Posterior cingulate gyrus (tissue), 11 donors: ENCODE measurements around the gene GRPEL2.

Source experiments
- DNase-seq, 10 donors: peaks; one replicate each; pipeline versions ENCODE4 v3.0.0 to v3.0.0-alpha.2; 2020 to 2021; ENCODE audit warnings: mixed read lengths in 3 of 10
- intact Hi-C: fragments of 100-400 bp; cut with DNase I; formaldehyde crosslinking; loops from one replicate; pipeline ENCODE4 v1.15.1; 2023

Gene GRPEL2

DNA sequence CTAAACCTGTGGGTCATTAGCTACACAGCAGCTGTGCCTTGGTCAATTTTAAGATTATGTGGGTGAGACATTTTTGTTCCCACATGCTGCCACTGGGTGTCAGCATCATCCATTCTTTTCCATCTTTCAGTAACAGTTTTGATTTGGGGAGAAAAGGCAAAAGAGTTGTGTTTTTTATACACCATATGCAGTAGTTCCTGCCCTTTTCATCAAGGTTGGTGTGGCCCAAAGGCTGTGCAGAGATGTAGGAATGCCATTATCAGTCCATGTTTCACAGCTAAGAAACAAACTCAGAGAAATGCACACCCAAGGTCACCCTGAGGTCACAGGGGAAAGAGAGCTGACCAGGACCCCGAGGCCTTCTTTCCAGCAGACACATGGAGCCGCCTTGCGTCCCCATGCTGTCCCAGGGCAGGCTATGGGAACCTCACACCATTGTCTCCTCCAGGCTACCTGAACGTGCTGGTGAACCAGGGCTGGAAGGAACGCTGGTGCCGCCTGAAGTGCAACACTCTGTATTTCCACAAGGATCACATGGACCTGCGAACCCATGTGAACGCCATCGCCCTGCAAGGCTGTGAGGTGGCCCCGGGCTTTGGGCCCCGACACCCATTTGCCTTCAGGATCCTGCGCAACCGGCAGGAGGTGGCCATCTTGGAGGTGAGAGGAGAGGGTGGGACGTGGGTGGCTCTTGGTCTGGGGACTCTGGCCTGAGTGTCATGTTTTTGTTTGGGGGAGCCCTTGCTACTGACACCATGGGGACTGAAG, 27.8 kb upstream of the GRPEL2 start:
- peak in 4 of 10 donors; percentile 20 to 33 (median 25) for DNase-seq
- intact Hi-C loops = loop anchor here (2.0 to 5.0 kb wide), 3 partner anchors 53 to 245 kb away; no protein-coding TSS in a partner anchor

DNA sequence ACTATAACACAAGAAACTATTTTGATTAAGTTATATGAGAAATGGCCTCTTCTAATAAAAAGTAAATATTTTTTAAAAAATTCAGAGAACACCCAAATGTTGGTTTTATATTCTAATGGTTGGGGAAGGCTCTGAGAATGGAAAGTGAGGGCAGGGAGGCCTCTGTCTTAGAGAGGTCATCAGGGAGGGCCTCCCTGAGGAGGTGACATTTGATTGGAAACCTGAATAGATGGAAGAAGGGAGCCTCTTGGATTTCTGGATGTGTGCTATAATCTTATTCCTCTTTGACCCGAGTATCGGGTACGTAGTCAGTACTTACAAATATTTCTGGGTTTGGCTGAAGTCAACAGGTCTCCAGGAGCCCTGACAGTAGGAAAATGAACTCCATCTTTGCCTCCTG, 26.1 kb upstream of the GRPEL2 start:
- intact Hi-C loops = loop anchor here (5.0 kb wide), 2 partner anchors 113 to 243 kb away; no protein-coding TSS in a partner anchor
- no peak for DNase-seq

DNA sequence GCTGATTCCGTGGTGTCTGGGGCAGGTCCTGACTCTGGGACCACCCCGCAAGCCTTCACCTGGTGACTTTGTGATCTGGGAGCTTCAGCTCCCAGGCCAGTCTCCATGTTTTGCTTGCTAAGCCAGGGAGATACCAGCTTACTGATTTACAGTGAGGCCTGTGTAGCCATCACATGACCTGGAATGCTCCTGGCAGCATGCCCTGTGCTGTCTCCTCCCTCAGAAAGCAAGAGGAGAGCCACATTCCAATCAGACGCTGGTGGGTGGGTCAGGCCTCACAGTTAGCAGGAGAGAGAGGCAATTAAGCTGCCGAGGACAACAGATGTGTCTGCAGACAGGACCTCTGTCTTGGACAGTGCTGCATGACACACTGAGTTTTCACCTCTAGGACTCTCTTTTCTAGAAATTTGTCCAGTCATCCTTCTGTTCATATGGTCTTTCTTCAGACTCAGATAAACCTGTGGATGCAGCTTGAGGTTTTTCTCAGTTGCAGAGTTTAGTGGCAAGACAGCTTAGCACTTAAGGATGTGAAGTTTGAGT, 24.4 kb upstream of the GRPEL2 start:
- DNase-seq = peak in 8 of 10 donors; percentile 27 to 92 (median 54)

DNA sequence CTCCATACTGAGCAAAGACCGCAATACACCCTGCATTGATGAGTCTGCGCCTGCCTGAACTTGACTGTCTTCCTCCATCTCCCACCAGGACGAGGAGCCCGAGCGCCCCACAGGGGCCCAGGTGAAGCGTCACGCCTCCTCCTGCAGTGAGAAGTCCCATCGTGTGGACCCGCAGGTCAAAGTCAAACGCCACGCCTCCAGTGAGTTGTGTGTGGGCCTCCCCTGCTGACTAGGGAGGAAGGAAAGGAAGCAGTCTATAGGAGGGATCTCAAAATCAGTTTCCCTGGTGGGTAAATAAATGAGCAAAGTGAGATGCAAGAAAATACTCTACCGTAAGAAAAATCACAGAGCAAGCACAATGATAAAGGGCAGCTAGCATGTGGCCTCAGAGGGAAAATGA, 22.8 kb upstream of the GRPEL2 start:
- DNase-seq = no peak
- intact Hi-C loops = no loop called here

More for the DNA sequence above, 24.4 kb upstream of the GRPEL2 start:
- intact Hi-C loops = no loop called here

DNA sequence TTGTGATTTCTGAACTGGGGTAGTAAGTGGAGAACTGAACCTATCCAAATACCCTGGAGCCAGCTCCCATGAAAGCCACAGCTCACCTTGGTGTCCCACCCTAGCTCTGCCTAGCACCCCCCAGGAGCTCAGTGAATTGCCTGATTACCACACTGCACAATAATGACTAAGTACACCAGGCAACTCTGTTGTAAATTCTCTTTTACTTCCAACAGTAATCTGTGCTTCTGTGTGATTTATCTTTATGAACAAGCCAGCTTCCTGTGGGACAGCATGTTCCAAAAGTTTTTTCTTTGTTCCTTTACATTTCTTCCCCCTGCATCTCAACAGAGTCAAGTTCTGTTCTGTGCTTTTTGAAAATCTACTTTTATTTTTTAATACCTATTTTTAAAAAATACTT, 22.1 kb upstream of the GRPEL2 start:
- intact Hi-C loops = no loop called here
- no peak for DNase-seq

DNA sequence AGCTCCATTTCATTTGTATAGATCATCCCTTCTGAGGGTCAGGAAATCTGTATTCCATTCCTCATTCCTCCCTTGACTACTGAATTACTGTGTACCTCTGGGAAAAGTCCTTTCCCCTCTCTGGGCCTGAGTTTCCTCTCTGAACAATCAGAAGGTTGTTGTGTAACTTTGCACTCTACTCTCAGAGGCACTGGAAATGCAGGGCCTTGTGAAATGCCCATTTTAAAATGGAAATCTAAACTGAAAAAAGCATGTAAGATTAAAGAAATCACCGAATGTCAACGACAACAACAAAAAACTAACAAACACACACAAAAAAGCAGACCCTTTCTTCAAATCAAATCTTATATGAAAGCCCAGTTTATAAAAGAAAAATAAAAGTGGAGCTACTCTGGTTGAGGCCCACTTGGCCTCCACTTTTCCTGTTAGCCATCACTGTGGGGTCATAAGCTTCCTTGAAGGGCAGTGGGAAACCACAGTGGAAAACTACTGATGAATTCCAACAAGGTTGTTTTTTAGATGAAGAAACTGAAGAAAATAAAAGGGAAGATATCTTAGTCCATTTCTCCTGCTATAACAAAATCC, 21.6 kb upstream of the GRPEL2 start:
- no peak for DNase-seq
- intact Hi-C loops = no loop called here

DNA sequence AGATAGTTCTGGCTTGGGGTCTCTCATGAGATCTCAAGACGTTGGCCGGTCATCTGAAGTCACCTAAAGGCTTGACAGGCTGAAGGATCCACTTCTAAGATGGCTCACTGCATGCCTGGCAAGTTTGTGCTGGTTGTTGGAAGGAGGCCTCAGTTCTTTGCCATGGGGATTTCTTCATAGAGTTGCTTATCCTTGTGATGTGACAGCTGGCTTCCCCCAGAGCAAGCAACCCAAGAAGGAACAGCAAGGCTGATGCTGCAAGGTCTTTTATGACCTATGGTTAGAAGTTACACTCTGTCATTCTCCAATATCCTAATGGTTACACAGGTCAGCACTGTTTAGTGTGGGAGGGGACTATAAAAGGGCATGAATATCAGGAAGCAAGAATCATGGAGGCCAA, 20.7 kb upstream of the GRPEL2 start:
- intact Hi-C loops = no loop called here
- no peak for DNase-seq

DNA sequence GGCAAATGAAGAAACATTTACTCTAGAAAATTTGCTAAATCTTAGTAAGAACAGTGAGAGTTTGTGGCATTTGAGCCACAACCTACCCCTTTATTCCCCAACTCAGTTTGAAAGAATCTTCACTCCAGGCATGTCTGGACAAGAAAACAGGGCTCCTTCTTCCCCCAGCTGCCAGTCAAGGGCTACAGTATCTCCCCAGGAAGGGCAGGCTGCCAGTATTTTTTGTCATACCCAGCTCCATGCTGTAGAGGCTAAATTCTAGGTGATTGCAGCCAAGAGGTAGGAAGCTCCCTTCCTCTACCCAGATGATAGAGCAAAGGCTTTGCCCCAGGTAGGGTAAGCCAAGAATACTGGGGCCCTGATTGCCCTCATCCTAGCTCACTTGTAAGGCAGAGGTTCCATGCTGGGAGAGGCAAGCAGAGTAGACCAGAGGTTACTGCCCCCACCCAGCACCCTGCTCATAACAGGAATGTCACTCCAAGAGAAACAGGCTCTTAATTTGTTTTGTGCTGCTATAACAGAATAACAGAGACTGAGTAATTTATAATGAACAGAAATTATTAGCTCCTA, 20.0 kb upstream of the GRPEL2 start:
- intact Hi-C loops = no loop called here
- no peak for DNase-seq

DNA sequence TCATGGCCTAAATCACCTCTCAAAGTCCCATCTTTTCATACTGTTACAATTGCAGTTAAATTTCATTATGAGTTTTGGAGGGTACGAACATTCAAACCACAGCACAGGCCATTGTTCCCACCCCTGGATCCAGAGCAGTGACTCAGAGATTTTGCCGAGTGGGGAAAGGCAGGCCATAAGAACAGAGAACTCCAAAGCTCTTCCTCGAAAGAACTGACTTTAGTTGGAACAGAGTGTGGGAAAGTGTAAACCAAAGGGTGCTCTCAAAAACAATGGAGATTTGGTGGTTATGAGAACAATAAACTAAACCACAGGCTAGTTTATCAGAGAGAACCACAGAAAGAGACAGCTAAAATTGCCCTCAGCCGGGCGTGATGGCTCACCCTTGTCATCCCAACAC, 19.4 kb upstream of the GRPEL2 start:
- intact Hi-C loops = no loop called here
- no peak for DNase-seq

DNA sequence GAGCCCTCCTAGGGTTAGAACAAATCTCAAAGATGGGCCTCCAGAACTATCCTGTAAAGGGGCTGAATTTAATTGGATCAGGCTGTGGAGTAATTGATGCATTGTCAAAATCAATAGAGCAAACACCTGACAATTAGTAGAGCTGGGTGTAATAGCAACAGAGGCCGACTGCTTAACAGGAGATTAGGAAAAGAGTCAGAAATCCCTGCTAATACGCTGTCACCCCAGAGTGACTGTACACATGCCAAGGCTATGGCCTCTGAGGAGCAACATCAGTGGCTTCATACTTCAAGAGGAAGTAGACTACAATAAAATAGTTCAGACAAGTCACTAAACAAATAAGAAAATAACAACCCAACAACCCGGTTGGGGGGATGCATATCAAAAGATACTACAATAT, 18.7 kb upstream of the GRPEL2 start:
- DNase-seq = no peak
- intact Hi-C loops = no loop called here

DNA sequence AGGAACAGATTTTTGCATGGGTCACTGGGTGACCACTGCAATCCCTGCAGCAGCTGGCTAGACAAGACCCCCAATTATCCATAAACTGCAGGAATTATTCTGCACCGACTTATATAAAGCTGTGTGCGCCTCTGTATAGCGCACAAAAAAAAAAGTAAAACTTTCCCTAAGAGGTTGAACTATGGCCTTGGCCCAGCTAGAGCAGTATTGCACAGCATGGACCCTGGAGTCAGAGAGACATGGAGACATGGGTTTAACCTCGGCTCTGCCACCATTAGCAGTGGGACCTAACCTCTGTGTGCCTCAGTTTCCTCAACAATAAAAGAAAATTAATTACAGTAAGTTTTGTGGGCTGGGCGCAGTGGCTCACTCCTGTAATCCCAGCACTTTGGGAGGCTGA, 17.1 kb upstream of the GRPEL2 start:
- no peak for DNase-seq
- intact Hi-C loops = no loop called here

DNA sequence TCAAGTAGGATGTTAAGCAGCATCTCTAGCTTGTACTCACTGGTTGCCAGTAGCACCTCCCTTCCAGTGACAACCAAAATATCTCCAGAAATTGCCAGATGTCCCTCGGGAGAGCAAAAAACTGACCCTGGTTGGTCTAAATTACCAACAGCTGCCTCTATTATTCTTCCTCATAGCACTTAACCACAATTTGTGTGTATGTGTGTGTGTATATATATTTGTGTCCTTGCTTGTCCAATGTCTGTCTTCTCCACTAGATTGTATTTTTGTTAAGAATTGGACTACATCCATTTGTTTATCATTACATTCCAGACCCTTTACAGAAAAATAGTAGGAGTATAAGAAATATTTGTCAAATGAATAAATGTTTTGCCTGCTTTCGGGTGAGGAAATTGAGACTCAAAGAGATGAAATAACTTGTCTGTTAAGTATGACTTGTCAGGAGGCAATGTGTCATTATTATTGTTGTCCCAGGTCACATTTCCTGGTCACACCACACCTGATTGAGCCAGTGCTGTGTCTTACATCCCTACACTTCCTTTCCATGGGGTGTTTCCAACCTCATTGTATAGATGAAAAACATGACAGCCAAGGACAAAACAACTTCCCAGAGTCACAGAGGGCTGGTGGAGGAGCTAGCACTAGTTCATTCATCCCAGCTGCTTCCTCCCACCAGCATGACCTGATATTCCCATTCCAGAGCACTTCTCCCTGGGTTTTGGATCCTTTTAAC, 11.4 kb upstream of the GRPEL2 start:
- no peak for DNase-seq
- intact Hi-C loops = no loop called here

DNA sequence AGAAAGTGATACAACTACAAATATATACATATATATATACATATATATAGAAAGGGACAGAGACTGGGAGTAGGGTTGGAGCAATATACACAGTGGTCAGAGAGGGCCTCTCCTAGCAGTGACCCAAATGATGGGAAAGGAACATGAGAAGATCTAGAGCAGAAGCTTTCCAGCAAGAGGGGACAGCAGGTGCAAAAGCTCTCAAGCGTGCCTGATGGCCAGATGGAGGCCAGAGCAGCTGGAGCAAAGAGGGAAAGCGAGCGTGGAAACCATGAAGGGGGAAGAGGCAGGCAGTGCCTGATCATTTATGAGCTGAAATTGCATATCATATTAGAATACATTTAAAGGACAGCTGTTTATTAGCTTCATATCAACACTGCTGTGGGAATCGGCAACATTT, 7.6 kb upstream of the GRPEL2 start:
- DNase-seq = no peak
- intact Hi-C loops = no loop called here

DNA sequence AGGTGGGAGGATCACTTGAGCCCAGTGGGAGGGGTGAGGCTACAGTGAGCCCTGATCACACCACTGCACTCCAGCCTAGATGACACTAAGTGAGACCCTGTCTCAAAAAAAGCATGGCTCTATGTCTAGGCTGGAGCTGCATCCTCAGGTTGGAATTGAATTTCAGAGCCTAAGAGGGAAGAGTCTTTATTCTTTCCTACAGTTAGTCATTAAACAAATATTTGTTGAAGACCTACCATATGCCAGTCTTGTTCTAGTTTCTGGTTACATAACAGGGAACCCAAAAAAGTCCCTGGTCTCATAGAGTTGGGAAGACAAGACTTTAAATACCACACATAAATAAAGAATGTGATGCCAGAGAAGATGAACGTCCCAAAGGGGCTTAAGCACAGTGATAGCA, 6.9 kb upstream of the GRPEL2 start:
- DNase-seq = no peak
- intact Hi-C loops = no loop called here

DNA sequence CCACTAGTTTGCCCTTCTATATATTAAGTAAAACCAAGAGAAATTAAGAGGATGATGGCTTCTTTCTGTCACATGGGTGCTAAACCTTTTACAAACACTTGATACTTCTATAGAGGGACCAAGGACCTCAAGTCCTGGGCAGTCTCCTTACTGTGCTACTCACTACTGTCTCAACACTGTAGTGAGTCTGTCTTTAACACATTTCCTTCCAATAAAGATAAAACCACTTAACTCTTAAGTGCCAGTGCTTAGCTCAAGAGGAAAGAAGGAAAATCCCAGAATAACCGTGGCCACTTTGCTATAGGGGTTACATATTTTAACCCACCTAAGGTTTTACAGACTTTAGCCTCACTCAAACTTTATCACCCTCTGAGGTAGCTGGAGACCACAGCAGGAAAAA, 4.4 kb upstream of the GRPEL2 start:
- DNase-seq = no peak
- intact Hi-C loops = loop anchor here (10.0 kb wide), 1 partner anchor 76 kb away; no protein-coding TSS in a partner anchor

DNA sequence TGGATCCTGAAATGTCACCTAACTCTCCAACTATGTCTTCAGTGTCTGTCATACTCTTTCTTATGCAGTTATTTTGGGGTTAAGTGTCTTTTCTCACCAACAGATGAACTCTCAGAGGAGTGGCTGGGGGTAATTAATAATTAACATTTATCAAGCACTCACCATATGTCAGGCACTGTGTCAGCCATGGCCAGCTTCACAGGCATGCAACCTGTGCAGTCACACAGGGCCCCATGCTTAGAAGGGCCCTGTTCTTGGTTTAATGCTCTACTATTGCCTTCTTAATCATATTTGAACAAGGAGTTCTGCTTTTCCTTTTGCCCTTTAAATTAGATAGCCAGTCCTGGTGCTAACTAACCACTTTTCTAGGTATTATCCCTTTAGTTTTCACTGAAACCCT, 3.4 kb upstream of the GRPEL2 start:
- DNase-seq = no peak
- intact Hi-C loops = loop anchor here (10.0 kb wide), 1 partner anchor 77 kb away; no protein-coding TSS in a partner anchor

DNA sequence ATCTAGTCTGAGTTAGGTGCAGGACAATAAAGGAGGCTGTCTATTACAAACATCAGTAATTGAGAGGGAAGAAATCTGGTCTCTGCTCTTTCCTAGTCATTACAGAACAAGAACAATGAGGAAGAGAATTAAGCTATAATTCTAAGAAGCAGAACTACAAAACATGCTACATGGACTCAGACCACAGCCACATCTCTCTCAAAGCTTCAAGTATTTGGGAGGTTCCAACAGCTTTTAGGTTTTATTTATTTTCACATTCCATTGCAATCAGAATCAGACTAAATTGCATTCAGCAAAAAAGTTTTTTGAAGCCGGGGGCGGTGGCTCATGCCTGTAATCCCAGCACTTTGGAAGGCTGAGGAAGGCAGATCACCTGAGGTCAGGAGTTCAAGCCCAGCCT, 1.1 kb upstream of the GRPEL2 start:
- intact Hi-C loops = loop anchor here (10.0 kb wide), 1 partner anchor 79 kb away; no protein-coding TSS in a partner anchor
- no peak for DNase-seq

DNA sequence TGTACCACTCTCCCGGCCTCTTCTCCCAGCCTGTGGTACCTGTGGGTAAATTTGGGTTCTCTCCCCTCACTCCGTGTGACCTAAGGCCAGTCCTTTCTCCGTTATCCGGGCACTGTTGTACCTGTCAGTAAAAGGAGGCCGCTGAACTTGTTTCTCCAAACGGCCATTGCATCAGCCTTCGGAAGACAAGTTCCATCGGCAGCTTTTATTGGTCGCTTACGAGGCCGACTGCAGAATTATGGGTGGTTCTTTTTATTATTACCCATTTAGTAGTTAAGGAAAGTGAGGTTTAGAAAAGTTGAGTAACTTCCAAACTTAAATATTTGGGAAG, 558 bp downstream of the GRPEL2 start:
- intact Hi-C loops = loop anchor here (10.0 kb wide), 1 partner anchor 81 kb away; no protein-coding TSS in a partner anchor

DNA sequence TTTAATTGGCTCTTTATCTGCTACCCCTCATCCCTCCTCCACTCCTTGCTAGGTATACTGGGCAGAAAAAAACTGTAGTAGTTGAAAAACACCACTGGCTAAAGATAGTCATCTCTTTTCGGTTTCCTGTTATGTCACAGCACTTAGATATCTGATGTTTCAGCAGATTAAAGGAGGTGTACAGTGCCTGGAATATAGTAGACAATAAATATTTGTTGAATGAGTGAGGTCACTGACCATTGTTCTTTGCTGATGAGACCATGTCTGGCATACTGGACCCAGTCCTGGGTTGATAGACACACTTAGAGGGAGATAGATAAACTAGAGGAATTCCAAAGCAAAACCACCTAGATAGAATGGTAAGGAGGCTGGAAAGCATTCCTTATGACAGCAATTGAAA, 3.2 kb downstream of the GRPEL2 start:
- no peak for DNase-seq
- intact Hi-C loops = loop anchor here (10.0 kb wide), 1 partner anchor 84 kb away; no protein-coding TSS in a partner anchor

More for the DNA sequence above, 558 bp downstream of the GRPEL2 start:
- DNase-seq = no peak

DNA sequence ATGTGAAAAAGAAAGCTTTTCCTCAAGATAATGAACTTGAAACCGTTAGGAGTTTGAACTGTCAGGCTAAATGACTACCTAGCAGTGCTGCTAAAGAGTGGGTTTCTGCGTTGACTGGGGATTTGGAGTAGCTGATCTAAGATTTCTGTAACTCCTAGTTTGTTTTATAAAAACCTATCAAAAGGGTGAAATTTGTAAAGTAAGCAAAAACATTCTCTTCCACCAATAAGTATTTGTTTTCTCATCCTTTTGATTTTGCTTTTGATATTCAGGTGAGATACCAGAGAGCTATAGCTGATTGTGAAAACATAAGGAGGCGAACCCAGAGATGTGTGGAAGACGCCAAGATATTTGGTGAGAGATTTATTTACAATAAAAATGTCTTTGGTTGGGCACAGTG, 4.1 kb downstream of the GRPEL2 start:
- intact Hi-C loops = loop anchor here (10.0 kb wide), 1 partner anchor 85 kb away; no protein-coding TSS in a partner anchor
- no peak for DNase-seq

DNA sequence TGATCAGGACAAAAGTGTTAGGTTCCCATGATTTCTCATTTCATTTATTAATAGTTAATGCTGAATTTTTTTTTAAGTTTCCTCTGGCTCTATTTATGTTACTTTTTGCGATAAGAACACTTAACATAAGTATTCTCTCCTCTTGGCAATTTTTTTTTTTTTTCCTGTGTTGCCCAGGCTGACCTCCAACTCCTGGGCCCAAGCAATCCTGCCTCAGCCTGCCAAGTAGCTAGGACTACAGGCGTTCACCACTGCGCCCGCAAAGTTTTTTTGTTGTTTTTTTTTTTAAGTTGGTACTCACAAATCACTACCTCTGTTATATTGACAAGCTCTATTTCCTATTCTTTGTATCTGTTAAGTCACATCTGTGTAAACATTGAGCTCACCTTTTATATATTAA, 6.9 kb downstream of the GRPEL2 start:
- intact Hi-C loops = no loop called here
- DNase-seq = no peak
